G401.6 (cell line): Measurements from ENCODE around the gene UVRAG.

Source experiments
- FAIRE-seq: peaks from 2 replicates; lab custom pipeline; 2012; peaks lifted over from hg19 to GRCh38; lab: Jason Lieb, UNC

Gene UVRAG

DNA sequence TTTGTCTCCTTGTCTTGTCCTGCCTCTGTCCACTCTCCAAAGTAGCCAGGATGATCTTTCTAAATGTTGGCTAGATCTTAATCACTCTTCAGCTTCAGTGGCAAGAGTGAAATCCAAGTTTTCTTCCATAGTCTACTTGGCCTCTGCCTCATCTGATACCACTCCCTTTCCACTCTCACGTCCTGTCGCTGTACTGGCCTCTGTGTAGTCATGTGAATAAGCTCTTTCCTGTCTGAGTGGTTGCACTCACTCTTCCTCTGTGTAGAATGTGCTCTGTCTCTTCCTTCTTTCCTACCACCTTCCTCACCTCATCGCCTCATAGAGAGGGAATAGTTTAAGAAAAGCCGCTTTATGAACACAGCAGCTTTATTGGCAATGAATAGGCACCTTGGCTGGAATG lies 304.8 kb downstream of the UVRAG start:
- no peak for FAIRE-seq

DNA sequence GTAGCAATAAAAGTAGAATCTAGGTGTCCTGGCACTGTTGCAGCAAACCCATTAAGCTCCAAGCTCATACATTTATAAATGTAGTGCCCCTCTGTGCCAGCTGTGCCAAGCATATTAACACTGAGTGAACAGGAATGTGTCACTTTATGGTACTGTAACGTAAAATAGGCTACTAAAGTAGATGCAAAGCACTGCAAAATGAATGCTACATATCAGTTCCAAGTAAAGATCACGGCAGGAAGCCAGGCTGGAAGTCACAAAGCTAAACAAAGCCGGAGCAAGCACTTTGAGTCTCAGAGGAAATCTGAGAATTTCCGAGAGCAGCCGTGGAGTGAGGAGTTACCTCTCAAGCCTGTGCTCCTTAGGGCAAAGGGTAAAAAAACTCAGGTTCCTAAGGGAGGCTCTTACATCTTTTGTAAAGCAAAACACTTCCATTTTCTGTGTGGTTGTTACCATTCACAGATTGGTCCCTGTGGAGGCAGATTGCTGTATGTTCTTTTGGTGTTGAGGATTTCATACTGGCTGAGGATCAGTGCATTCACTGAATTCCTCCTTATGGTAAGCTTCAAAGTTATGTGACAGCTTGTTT lies 305.6 kb downstream of the UVRAG start:
- FAIRE-seq = no peak

DNA sequence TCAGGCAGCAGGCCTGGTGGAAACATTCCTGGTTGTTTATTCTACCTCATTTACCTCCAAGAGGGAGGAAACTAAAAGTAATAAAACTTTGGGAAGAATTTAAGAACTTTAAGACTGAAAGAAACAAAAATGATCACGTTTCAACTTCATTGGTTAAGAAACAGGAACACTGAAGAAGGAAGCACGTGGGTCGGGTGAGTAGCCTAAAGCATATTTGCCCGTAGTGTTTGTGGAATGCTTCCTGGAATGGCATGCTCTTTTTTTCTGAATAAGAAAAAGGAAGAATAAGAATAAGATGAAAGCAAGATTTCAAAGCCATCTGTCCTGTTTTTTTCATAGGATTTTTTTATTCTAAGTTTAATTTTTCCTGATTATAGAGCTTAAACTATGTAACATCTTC lies 308.2 kb downstream of the UVRAG start:
- FAIRE-seq = no peak

DNA sequence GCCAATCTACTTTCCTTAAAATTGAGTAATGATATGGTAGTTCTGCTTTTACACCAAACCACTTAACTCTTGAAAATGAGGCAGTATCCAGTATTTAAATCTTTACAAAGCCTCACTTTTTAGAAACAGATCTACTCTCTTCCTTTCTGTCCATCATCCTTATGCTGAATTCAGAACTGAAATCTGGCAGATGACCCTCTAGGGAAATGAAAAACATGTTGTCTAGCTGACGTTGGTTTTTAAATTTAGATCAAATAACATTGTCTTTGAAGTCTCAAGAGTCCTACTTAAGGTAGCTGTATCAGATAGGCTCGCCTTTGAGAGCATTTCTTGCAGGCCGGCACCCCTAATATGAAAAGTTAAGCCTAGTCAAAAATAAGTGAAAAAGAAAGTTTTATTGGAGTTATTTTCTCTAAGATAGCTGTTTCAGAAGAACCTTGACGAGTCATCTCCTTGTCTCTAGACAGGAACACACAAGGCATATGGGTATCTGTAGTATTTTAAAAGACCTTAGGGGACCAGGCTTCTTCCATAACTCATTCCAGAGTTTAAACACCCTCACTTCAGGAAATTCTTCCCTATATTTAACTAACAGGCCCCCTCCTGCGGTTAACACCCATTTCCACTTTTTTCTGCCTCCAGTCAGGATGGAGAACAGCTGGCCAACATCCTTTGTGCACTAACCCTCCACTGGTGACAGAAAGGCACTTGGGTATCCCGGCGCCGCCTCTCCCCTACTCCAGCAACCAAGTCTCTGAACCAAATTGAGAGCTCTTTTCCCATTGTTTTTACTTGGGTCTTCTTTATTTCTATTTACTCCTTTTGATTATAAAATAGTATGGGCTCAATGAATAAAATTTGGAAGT lies 310.1 kb downstream of the UVRAG start:
- FAIRE-seq = no peak

DNA sequence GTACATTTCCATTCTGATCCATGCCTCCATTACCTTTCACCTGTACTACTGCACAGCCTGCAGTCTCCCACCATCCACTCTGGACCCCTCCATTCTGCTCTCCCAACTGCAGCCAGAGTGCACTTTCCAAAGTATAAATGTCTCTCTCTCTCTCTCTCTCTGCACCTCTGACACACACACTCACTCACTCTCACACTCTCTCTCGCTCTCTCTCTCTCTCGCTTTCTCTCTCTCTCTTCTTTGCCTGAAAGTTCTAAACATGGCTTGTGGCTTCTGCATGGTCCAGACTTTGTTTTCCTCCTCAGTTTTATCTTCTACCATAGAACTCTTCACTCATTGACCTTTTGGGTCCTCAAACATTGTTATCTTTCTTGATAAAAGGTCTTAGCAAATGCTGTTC lies 314.7 kb downstream of the UVRAG start:
- FAIRE-seq = no peak

DNA sequence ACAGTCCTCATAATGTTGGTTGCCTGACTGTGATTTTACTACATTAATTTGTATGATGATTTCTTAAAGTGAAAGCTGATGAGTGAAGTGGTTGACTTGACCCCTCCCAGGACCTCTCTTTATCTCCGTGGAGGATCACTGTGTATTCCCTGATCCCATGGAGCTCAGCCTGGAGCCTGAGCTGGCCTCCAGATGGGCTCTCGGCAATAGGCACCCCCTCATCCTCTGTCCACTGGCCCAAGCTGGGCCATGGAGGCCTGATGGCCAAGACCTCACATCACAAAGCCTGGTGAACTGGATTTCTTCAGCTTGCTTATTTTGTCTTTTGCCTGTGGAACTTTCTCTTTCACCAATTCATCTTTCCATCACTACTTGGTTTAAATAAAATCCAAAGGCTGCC lies 316.1 kb downstream of the UVRAG start:
- FAIRE-seq = no peak

DNA sequence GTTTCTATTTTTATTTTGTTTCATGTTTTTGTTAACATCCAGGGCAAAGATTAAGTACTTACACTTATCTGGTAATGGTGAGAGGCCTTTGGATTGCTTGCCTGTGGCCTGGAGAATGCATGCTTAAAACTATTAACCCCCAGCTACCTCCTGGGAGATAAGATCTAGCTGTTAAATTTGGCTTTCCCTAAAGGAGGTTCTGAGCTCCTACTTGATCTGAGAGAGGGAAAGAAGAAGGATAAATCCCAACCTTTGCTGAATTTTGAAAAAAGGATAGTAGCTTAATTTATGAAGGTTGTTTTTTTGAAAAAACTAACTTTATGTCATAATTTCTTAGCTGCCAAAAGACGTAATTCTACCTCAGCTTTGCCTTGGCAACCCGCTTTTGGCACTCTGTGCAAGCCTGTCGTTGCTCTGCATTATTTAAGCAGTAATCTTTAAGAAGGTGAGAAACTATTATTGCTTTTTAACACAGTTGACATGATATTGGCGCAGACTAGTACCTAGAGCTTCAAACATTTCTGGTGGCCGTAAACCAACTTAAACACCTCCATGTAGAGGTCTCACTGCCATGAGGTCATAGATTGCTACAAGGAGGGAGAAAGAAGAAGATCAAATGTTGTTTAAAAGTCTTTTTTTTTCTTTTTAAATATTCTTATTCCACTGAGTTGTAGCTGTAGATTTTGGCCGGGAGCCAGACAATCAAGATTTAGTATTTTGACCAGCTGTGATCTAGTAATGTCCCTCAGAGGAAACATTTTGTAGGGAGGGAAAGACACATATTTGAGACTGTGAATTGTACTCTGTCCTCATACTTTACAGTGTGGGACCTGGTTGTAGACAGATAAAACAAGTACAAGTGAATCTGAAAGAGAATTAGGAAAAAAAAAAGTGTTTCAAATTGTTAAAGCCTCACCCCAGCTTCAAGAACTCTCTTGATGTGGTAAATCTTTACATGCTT lies 316.9 kb downstream of the UVRAG start:
- FAIRE-seq = no peak

DNA sequence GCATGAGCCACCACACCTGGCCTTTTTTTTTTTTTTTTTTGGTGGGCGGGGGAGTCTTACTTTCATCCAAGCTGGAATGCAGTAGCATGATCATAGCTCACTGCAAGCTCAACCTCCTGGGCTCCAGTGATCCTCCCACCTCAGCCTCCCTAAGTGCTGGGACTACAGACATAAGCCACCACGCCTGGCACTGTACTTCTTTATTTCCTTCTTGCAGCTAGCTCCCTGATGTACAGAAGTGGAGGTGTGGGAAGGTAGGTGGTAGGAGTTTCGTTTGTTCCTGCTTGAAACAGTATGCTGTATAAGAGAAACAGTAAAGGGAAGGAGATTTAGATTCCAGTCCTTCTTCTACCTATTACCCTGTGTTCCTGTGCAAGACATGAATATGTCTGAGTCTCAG lies 319.2 kb downstream of the UVRAG start:
- no peak for FAIRE-seq

DNA sequence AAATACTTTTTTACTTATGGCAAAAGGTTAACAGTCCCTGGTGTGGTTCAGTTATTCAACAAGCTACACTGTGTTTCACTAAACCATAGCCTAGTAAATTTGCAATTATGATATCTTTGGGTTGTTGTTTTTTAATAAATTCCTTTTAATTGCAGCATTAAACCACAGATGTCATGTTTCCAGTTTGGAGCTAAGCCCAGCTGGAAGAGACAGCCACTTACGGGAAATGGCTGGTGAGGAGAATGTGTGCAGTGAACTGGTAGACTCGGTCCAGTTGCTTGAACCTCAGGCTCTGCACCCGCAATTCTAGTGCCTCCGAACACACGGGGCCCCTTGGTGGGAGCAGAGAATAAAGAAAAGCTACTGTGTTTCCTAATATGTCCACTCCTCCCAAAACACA lies 320.5 kb downstream of the UVRAG start:
- FAIRE-seq = no peak

DNA sequence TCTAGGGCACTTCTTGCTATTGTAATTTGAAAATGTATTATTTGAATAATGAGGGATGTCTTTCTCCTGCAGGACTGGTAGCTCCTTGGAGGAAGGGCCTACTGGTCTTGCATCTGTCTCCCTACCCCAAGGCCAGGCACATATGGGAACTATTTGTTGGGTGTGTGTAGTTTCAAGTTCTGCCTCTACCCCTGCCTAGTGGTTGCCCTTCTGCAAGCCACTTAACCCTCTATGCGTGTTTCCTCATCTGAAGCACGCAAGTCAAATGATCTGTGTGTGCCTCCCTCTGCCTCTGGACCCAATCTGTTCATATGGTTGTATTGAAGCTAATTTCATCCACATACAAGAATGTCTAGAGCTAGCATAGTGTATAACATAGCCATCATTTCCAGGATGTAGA lies 324.3 kb downstream of the UVRAG start:
- no peak for FAIRE-seq

DNA sequence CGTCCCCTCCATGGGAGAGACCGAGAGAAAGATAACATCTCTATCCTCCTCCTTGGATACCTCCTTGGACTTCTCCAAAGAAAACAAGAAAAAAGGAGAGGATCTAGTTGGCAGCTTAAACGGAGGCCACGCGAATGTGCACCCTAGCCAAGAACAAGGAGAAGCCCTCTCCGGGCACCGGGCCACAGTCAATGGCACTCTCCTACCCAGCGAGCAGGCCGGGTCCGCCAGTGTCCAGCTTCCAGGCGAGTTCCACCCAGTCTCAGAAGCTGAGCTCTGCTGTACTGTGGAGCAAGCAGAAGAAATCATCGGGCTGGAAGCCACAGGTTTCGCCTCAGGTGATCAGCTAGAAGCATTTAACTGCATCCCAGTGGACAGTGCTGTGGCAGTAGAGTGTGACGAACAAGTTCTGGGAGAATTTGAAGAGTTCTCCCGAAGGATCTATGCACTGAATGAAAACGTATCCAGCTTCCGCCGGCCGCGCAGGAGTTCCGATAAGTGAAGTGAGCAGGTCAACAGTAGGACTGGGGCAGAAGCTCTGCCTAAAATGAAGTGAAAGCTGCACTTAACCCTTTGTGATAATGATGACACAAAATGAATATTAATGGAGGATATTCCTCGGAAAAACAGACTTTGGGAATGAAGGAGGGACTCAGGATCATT lies 326.0 kb downstream of the UVRAG start:
- no peak for FAIRE-seq

DNA sequence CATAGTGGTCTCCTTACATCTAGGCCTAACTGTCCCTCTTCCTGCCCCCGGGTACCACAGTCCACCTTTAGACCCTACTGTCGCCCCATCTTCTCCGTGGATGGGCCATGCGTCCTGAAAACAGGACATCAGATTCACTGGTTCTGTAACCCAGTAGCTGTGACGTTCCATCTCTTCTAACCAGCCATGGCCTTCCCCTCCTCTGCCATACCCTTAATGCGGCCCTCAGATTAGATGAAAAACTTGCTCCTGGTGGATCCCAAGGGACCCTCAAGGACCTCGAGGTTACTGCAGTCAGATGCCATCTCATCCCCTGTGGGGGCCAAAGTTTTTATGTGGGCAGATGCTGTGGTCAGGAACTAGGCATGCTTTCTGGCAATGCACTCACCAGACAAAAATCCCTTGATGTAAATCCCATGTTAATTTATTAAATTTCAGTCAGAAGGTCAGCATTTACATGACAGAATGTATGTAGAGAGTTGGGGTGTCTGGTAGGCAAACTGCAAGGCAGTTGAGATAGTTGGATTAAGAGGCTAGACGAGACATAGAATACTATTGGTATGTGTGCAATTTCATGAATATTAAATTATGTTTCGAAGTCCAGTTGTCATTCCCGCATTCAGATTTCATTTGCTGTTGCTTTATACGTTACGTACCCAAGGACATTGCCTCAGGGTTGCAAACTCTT lies 327.0 kb downstream of the UVRAG start:
- no peak for FAIRE-seq

DNA sequence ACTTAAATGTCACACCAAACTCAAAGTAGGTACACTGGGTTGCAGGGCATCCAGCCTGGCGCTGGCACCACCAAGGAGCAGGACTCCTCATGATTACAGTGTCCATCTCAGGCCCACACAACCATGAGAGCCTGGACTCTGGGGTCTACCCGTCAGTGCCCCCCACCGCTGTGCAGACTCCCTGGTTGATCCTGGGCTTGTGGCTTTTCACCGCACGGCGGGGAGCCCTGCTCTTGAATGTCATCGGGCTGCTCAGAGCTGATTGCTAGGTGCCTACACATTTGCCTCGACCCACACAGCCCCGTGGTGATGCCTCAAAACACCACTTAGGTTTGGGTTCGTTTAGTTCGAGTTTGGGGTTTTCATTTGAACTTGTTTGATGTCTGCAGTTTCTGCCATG lies 328.3 kb downstream of the UVRAG start:
- FAIRE-seq = no peak

DNA sequence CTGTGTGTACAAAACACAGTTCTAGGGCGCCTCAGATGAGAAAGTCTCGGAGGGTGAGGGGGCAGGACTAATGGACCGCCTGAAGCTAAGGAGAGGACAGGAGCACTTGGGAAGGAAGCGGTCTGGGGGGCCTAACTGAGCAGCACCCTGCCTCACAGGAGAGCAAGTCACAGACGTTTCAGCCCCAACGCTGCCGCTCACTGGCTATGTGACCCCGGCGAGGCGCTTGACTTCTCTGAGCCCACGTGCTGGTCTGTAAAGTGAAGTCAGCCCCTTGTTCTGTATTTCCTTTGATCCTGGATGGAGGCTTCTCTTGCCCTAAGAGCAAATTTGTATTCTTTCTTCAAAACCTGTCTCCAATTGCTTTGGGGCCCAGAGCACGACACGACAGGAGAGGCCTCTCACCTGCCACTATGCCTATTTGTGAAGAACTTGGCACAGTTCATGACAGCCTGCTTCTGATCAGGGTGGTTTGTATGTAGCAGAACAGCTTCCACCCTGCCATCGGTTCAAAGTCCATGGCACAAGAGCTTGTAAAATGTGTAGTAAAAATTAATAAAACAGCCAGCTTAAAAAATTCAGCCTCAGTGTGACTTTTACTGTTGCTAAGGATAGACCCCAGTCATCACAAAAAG lies 332.2 kb downstream of the UVRAG start:
- FAIRE-seq = no peak

DNA sequence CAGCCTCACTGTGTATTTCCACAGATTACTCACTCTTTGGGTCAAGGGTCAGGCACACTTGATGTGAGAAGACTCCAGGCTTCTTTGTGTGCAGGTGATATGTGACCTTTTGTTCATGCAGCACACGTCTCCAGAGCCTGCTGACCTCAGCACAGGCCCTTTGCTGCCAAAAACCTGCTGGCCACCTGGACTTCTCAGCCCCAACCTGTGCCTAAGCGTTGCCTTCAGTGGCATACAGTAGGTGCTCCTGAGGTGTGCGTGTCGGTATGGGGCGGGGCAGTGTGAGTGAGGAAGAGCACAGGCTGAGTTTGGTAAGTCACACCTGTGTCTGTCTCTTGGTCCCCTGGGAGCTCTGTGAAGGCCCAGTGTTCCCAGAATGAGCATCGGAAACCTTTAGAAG lies 333.2 kb downstream of the UVRAG start:
- no peak for FAIRE-seq

DNA sequence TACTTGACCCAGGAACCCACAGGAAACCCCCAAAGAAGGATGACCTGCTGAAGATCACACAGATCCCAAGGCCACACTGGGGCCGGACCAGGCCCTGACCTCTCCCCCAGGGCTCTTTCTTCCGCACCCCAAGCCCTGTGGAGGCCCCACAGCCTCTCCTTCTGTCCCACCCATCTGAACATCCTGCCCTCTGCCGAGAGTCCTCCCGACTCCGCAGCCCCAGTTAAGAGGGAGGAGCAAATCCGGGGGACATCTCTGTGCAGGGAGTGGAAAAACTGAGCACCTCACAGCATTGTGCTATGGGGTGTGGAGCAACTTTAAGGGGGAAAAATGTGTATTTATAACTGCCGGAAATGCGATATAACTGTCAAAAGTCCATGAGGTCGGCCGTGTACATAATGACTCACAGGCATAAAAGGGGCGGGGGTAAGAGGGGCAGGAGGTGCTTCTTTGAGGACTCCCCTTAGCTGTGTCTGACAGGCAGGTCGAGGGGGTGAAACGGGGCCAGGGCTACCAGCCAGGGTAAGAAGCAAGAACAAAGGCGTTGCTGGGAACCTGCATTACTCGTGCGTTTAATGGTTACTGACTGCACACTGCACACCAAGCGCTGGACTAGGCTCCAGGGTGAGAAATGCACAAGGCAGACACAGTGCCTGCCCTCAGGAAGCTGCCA lies 334.1 kb downstream of the UVRAG start:
- no peak for FAIRE-seq

DNA sequence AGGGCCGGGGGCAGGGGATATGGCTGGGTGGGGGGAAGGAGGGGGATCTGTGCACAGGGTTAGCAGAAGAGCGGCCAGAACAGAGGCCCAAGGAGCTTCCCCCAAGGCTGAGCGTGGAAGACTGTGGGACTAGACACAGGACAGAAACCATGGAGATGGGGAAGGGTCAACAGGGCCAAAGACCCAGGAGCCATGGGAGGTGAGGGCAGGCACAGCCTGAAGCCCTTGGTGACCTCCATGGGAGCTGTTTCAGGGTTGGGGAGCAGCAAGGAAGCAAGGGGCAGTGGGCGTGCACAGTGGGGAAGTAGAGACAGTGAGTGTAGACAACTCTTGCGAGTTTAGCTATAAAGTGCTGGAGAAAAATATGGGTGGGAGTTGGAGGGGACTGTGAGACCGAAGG lies 334.7 kb downstream of the UVRAG start:
- FAIRE-seq = no peak

DNA sequence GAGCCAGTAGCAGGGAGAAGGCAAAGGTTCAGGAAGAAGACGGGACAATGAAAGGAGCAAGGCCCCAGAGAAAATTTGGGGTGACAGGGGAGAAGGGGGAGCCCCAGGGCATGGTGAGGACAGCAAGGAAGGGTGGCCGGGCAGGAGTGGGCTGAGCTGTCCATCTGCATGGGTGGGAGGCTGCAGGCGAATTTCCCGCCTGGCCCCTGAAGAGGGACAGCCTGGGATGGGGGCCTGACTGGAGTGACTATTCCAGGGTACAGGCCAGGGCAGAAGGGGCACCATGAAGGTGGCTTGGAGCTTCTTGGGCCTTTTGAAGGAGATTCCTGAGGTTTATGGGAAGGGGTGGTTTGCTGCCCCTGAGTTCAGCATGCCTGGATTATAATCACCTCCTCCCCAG lies 335.1 kb downstream of the UVRAG start:
- no peak for FAIRE-seq

DNA sequence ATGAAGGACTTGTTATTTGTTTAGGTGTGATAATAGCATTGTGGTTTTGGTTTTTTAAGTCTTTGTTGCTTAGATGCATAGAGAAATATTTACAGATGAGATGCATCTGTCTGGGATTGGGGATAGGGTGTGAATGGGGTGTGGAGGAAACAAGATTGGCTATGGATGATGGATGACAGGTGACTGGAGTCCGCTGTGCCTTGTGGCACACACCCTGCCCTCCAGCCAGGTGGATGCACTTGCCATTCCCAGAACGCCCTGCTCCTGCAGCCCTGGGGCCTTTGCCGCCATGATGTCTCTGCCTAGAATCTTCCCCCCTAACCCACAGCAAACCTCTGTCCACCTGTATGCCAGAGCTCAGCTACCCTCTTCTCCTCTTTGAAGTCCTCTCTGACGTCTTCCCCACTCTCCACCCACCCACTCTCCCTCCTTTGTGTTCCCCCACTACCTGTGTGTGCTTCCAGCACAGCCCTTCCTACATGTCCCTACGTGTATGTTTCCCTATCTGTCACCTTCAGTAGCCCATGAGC lies 336.6 kb downstream of the UVRAG start:
- FAIRE-seq = no peak

DNA sequence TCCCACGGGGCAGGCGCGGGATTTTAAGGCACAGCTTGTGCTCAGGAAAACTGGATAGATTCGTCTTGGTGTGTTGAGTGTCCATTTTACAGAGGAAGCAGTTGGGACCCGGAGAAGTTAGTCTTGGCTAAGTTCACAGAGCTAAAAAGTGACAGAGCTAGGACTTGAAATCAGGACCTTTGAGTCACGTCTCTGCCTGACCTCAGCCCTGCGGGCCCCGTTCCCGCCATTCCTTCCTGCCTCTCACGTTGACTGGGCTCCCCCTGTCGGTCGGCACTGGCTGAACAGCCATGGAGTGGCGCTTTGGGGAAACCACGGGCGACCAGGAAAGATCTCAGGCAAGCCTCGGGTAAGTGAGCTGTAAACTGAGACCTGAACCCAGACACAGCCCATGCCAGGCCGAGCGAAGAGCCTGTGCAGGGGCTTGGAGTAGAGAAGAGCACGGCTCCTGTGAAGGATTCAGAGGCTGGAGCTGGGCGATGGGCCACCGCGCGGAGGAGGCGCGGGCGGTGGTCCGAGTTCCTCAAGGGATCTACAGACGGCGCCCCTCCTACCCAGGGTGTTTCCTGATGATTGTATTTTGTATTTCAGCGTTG lies 337.2 kb downstream of the UVRAG start:
- no peak for FAIRE-seq
